ENCODE data around the gene DTNB.

The DTNB gene

DNA sequence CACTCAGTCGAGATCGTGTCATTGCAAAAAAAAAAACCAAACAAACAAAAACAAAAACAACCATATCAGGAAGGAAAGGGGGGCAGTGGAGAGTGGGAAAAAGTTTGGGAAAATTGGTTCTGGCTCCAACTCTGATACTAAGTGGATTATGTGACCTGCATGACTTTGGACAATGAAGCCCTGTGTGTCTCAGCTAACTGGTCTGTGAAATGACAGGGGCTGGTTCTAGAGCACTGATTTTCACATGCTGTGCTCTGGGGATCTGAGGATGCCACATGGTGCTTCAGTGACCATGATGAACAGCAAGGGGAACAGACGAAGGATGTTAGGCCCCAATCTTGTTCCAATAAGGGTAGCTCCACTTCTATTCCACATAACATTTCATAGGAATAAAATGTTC is 174.2 kb downstream of the DTNB start:
- DNase-seq (ENCODE audit: low read depth in 3 of 3), result no peak

DNA sequence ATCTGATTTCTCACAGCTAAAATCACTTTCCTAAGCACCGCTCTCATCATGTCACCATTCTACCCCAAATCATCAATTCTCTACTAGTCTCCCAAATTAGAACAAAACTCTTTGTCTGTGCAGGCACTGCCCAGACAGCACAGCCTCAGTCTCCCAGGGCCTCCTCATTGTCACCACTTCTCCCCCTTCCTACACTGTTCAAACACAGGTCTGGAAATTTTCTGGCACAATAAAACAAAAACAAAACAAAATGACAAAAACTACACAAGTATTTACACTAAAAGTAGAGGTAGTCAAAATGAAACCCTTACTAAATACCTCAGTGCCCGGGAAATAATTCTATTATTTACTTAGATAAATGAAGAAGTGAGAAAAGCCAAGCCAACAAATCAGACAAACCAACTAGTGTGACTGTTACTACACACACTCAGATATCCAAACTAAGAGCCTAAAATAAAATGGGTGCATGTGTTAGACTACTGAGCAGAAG is 175.4 kb downstream of the DTNB start:
- no peak for DNase-seq (ENCODE audit: low read depth in 3 of 3)

- no peak for DNase-seq (ENCODE audit: low read depth in 3 of 3)
These were observed 176.0 kb downstream of the DTNB start for GRCh38 chr2:25497229-25497917.

- no peak for DNase-seq (ENCODE audit: low read depth in 3 of 3)
These were observed 178.8 kb downstream of the DTNB start for GRCh38 chr2:25494616-25495015.

DNA sequence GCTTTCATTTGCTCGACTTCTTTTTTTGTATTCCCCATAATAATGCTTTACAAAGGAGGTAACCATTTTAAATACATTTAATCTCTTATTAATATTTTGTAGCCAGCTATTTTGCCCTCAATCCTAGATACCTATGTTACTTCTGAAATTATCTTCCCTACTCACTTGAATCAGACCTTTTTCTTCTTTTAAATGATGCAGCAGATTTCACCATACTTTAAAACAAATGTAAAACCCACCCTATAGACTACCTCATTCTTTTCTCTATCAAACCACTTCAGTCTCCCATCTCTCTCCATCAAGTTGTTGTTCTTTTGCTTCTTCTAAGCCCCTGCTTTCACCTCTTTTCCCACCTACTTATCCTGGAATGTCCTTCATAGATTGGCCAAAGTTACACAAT is 180.2 kb downstream of the DTNB start:
- no peak for DNase-seq (ENCODE audit: low read depth in 3 of 3)

DNA sequence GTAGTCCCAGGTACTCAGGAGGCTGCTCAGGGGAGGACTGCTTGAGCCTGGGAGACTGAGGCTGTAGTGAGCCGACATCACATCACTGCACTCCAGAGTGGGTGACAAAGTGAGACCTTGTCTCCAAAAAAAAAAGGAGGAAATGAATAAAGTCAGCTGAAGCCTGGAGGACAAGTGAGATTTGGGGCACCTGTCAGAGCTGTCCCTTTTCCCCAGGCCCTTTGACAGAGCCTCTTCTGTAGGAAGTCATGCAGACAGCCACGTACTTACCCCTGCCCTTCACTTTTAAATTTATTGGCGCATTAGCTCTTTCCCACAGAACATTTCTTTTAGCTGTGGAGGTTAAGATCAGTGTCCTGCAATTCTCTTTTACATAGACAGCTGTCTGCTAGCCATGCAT is 180.7 kb downstream of the DTNB start:
- no peak for DNase-seq (ENCODE audit: low read depth in 3 of 3)

DNA sequence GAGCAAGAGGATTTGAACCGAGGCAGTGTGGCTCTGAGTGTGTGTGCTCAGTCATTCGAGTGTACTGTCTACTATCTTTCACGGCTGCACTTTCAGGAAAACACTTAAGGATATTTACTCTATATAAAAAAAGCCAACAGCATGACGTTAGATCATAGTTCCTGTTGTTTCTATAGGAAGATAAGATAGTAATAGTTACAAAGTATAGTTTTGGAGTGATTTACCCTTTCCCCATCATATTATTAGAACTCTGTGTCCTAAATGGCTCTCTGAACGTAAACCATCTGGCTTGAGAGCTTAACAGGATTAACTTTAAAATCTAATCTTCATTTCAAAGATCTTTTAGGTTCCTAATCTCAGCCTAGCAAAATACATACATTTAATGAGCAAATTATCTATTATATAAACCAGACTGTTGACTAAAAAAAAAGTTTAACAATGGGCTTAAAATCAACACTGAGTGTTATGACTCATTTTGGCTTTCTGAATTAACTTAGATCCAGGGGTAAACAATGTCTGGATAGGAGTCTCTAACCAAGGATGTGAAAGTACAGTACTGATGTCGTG is 181.3 kb downstream of the DTNB start:
- no peak for DNase-seq (ENCODE audit: low read depth in 3 of 3)

DNA sequence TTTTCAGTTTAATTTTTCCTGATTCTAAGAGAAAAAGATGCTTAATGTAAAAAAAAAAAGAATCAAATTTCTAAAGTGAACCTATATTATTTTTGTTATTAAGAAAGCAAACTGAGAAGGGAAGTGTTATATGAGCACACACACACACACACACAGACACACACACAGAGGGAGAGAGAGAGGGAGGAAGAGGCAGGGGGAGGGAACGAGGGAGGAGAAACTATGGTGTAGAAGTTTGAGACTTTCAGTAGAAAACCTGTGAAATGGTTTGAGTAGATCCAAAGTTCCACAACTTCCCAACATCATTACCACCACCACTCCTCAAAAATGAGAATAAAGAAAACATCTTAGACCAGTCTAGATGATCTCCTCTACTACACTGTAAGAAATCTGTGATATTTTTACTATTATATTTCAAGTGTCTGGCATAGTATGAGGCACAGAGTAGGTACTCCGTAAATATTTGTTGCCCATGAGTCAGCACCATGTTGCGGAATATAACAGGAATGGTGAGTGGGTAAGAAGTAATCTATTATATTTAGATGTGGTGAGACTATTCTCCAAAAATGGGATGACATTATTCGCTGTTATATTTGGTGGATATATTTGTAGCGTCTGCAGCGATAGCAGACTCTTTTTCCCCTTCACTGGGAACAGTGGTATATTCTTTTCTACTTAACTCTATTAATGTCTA is 182.2 kb downstream of the DTNB start:
- no peak for DNase-seq (ENCODE audit: low read depth in 3 of 3)

GRCh38 chr2:25490217-25490616 is 183.2 kb downstream of the DTNB start:
- no peak for DNase-seq (ENCODE audit: low read depth in 3 of 3)

DNA sequence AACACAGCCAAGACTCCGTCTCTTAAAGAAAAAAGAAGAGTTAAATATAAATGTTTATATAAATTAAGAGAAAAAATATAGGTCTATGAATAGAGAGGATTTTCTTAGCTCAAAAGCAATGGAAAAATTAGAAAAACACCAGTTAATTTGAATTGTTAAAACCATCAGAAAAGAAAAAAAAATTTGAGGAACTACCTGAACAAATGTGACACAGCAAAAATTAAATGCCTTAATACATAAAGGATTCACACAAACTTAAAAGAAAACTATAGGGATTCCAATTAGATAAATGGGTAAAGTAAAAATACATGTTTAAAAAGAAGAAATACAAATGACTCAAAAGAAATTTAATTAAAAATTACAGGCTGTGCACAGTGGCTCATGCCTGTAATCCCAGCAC is 183.7 kb downstream of the DTNB start:
- DNase-seq (ENCODE audit: low read depth in 3 of 3), result no peak

- no peak for DNase-seq (ENCODE audit: low read depth in 3 of 3)
These were observed 189.6 kb downstream of the DTNB start for GRCh38 chr2:25483607-25484266.

DNA sequence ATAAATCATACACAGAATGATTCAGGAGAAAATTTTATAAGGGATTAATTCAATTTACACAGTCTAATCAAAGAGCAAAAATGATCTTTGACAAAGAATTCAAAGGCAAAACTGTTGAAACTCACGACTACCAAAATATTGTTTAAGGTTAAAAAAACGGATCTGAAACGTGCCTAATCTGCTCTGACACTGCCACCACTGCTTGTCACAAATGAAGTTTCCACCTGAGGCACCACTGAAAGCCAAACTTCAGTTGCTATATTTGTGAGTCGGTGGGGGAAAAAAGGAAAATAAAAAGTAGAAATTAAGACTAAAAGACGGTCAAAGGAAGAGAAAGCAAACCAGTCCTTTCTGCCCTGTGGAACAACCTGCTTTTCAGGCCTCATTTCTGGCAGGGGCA is 191.0 kb downstream of the DTNB start:
- no peak for DNase-seq (ENCODE audit: low read depth in 3 of 3)

GRCh38 chr2:25481381-25482300 is 191.7 kb downstream of the DTNB start:
- no peak for DNase-seq (ENCODE audit: low read depth in 3 of 3)

GRCh38 chr2:25480561-25480960 is 192.8 kb downstream of the DTNB start:
- DNase-seq (ENCODE audit: low read depth in 3 of 3), result no peak

GRCh38 chr2:25479761-25480160 is 193.6 kb downstream of the DTNB start:
- DNase-seq (ENCODE audit: low read depth in 3 of 3), result no peak

- DNase-seq (ENCODE audit: low read depth in 3 of 3), result no peak
These were observed 194.6 kb downstream of the DTNB start for GRCh38 chr2:25478736-25479135.

DNA sequence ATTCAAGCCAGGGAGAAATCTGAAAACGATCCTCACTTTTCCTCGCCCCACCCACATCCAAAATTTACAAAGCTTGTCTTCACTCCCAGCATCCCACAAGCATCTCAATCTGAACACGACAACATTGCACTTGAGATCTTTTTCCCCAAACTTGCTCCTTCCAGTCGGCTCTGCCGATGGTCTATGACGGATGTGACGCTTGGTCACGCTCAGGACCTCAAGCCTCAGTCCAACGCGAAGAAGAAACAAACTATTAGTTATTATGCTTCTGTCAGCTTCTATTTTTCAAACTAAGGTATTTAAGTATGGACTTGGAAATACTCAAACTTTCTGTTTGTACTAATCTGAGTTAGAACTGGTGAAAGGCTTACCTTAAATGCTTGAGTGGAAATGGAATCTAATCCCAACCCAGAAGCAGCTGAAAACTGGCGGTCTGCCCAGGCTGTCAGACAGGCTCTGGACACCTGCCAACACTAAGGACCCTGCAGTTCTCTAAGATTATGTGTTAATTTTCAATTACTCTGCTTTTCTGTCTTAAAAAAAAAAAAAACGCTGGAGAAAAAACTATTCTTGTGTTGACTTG is 199.5 kb downstream of the DTNB start:
- no peak for DNase-seq (ENCODE audit: low read depth in 3 of 3)

- DNase-seq (ENCODE audit: low read depth in 3 of 3), result no peak
These were observed 200.2 kb downstream of the DTNB start for GRCh38 chr2:25473131-25473530.

GRCh38 chr2:25470806-25471205 is 202.6 kb downstream of the DTNB start:
- no peak for DNase-seq (ENCODE audit: low read depth in 3 of 3)

- DNase-seq (ENCODE audit: low read depth in 3 of 3), result no peak
These were observed 205.6 kb downstream of the DTNB start for GRCh38 chr2:25467743-25468142.

DNA sequence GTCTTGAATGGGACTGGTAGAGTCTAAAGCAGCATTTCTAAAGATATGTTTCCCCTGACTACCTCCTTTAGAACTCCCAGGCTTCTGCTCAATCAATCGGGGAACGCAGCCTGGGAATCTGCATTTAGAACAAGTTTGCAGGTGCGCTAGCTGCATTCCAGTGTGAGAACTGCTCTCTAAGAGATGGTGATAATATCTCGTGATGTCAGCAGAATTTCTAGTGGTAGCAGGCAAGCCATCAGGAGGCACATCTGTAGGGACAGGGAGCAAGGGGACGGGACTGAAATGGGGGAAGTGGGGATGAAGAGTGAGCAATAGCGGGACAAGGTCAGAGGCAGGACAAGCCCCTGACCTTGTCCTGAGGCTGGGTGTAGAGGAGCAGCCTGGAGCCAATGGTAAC is 211.4 kb downstream of the DTNB start:
- no peak for DNase-seq (ENCODE audit: low read depth in 3 of 3)
